PC-3 (cell line): ENCODE measurements around the gene SARNP. TPM values are rescaled to one million over a fixed set of nuclear protein-coding genes. Genes with fewer than 3 reads are reported as not detected.

Source experiments
- ATAC-seq: fragments of 200-7000 bp; cut with Tn5 transposase; 2 replicates; pipeline ENCODE4 v1.9.1; 2020; ENCODE audit warnings: mild to moderate bottlenecking, moderate library complexity
- BruUV-seq: library from RNA; stranded (reverse); fragments of 400-500 nt; replicated peaks from 2 replicates; lab custom pipeline; 2021; lab: Mats Ljungman, UMichigan
- CTCF ChIA-PET: fragments of 300-600 bp; sonication (Branson Sonifier 250); formaldehyde crosslinking; loops from one replicate; lab custom pipeline; 2022; ENCODE audit warnings: antibody characterized with exemption; lab: Charles Lee
- POLR2A ChIA-PET: fragments of 300-600 bp; sonication (Branson Sonifier 250); formaldehyde crosslinking; loops from one replicate; lab custom pipeline; 2022; ENCODE audit warnings: antibody characterized with exemption; ENCODE audit not compliant: unreplicated experiment; lab: Charles Lee
- DNase-seq: peaks from one replicate; pipeline ENCODE4 v3.0.0-alpha.2; 2015
- H2AFZ ChIP-seq: fragments of 300-600 bp; sonication (generic); 2 replicates; pipeline ENCODE4 v1.6.0; 2016; ENCODE audit warnings: antibody characterized with exemption, low read length
- H3F3A ChIP-seq: fragments of 300-600 bp; sonication (generic); one replicate; pipeline ENCODE4 v1.6.0; 2017; ENCODE audit warnings: antibody characterized with exemption, low read length, control low read depth, mild to moderate bottlenecking; ENCODE audit not compliant: unreplicated experiment
- H3K27ac ChIP-seq: fragments of 300-600 bp; sonication (generic); 2 replicates; pipeline ENCODE4 v1.5.1; 2016; ENCODE audit warnings: mild to moderate bottlenecking, low read length
- H3K27me3 ChIP-seq: fragments of 300-600 bp; sonication (generic); 2 replicates; pipeline ENCODE4 v1.6.1; 2016; ENCODE audit warnings: low read length, mixed read lengths
- H3K36me3 ChIP-seq: fragments of 300-600 bp; sonication (generic); 2 replicates; pipeline ENCODE4 v1.6.1; 2016; ENCODE audit warnings: low read depth, mixed run types, low read length, mixed read lengths
- H3K4me1 ChIP-seq: fragments of 300-600 bp; sonication (generic); 2 replicates; pipeline ENCODE4 v1.5.1; 2016; ENCODE audit warnings: low read length; ENCODE audit not compliant: insufficient read depth
- H3K4me2 ChIP-seq: fragments of 300-600 bp; sonication (generic); 2 replicates; pipeline ENCODE4 v1.6.0; 2016; ENCODE audit warnings: low read length
- H3K4me3 ChIP-seq: fragments of 300-600 bp; sonication (generic); 2 replicates; pipeline ENCODE4 v1.5.1; 2016; ENCODE audit warnings: mild to moderate bottlenecking, low read length, mixed read lengths
- H3K79me2 ChIP-seq: fragments of 300-600 bp; sonication (generic); 2 replicates; pipeline ENCODE4 v1.6.1; 2017; ENCODE audit warnings: low read length, mixed read lengths
- H3K9ac ChIP-seq: fragments of 300-600 bp; sonication (generic); 2 replicates; pipeline ENCODE4 v1.6.0; 2016; ENCODE audit warnings: mild to moderate bottlenecking, low read length
- H3K9me2 ChIP-seq: fragments of 300-600 bp; sonication (generic); replicated peaks from 2 replicates; pipeline ENCODE4 v1.6.1; 2016; ENCODE audit warnings: mixed run types, low read length, mixed read lengths
- H3K9me3 ChIP-seq: fragments of 300-600 bp; sonication (generic); 2 replicates; pipeline ENCODE4 v1.6.1; 2016; ENCODE audit warnings: low read length, mixed read lengths
- H4K20me1 ChIP-seq: fragments of 300-600 bp; sonication (generic); 2 replicates; pipeline ENCODE4 v1.6.1; 2016; ENCODE audit warnings: low read length, mixed read lengths
- CTCF ChIP-seq: fragments of 300-600 bp; sonication (generic); conservative IDR thresholded peaks from 2 replicates; pipeline ENCODE4 v1.5.1; 2017; ENCODE audit warnings: antibody characterized with exemption, low read depth, mild to moderate bottlenecking, low read length
- EZH2 ChIP-seq: fragments of 300-600 bp; sonication (generic); IDR thresholded peaks from one replicate; pipeline ENCODE4 v1.6.1; 2017; ENCODE audit warnings: antibody characterized with exemption, mild to moderate bottlenecking, low read length; ENCODE audit not compliant: unreplicated experiment
- EZH2phosphoT487 ChIP-seq: fragments of 300-600 bp; sonication (generic); IDR thresholded peaks from 2 replicates; pipeline ENCODE4 v1.6.1; 2018; ENCODE audit warnings: mild to moderate bottlenecking, antibody characterized with exemption, low read length, borderline replicate concordance
- intact Hi-C: fragments of 100-400 bp; cut with micrococcal nuclease; formaldehyde crosslinking; loops from 2 replicates; pipeline ENCODE4 v1.9.0; 2023
- total RNA-seq: library from RNA; depleted of rRNA; stranded (reverse); fragments of >200 nt; gene quantifications from 2 replicates; pipeline ENCODE4 v1.2.3, GENCODE V29; 2014

The SARNP gene
- total RNA-seq, 1 experiment from 2014 or later = 103 TPM

- H3K79me2 ChIP-seq = no peaks in the 10 kb centered on the region
- H3K4me2 ChIP-seq = no peak overlapping the region
- H3K9me2 ChIP-seq = no peaks in the 10 kb centered on the region
- H3F3A ChIP-seq = no peaks in the 10 kb centered on the region
- peaks cover 76% of the 10 kb centered on the region for H3K36me3 ChIP-seq
- no peak for DNase-seq
- no peaks in the 10 kb centered on the region for H3K27me3 ChIP-seq
- no TSS peak for BruUV-seq
- no peak overlapping the region for H3K9ac ChIP-seq
- H3K4me3 ChIP-seq = no peak overlapping the region
- TF ChIP-seq EZH2phosphoT487 (no peak), CTCF (no peak), EZH2 (no peak)
- no peak for ATAC-seq
- ChIA-PET CTCF (interaction anchor here (0.6 to 0.8 kb wide), 2 partner anchors 59 to 68 kb away, joined by 3 to 8 read pairs; no protein-coding TSS in a partner anchor), POLR2A (no interaction called here)
- no peaks in the 10 kb centered on the region for H4K20me1 ChIP-seq
- intact Hi-C loops = loop anchor here (1.0 kb wide), 1 partner anchor 58 kb away; no protein-coding TSS in a partner anchor
- H3K4me1 ChIP-seq = no peaks in the 10 kb centered on the region
- no peak overlapping the region for H3K27ac ChIP-seq
- no peak overlapping the region for H2AFZ ChIP-seq
- H3K9me3 ChIP-seq = no peaks in the 10 kb centered on the region
Observed at GRCh38 chr12:55797550-55797949, 20.0 kb downstream of the SARNP start.

- no peaks in the 10 kb centered on the region for H4K20me1 ChIP-seq
- intact Hi-C loops = loop anchor here (1.0 kb wide), 1 partner anchor 58 kb away; no protein-coding TSS in a partner anchor
- no peak overlapping the region for H3K27ac ChIP-seq
- H3K4me2 ChIP-seq = no peak overlapping the region
- peaks cover 76% of the 10 kb centered on the region for H3K36me3 ChIP-seq
- ATAC-seq = no peak
- no TSS peak for BruUV-seq
- CTCF ChIA-PET = interaction anchor here (0.6 to 0.8 kb wide), 2 partner anchors 58 to 67 kb away, joined by 3 to 8 read pairs; no protein-coding TSS in a partner anchor
- H3K9me2 ChIP-seq = no peaks in the 10 kb centered on the region
- no peaks in the 10 kb centered on the region for H3F3A ChIP-seq
- no peak overlapping the region for H3K9ac ChIP-seq
- DNase-seq = peak; percentile 47
- POLR2A ChIA-PET = no interaction called here
- no peak overlapping the region for H2AFZ ChIP-seq
- H3K4me3 ChIP-seq = no peak overlapping the region
- H3K79me2 ChIP-seq = no peaks in the 10 kb centered on the region
- TF ChIP-seq EZH2 (no peak), CTCF (peak; percentile 68), EZH2phosphoT487 (no peak)
- no peaks in the 10 kb centered on the region for H3K9me3 ChIP-seq
- H3K4me1 ChIP-seq = no peaks in the 10 kb centered on the region
- H3K27me3 ChIP-seq = no peaks in the 10 kb centered on the region
Observed at GRCh38 chr12:55797068-55797467, 20.5 kb downstream of the SARNP start.

GRCh38 chr12:55795950-55796349 is 21.6 kb downstream of the SARNP start:
- Histone ChIP-seq H3F3A (no peaks in the 10 kb centered on the region), H3K4me2 (no peak overlapping the region), H3K9me2 (no peaks in the 10 kb centered on the region), H3K27me3 (no peaks in the 10 kb centered on the region), H3K79me2 (no peaks in the 10 kb centered on the region), H4K20me1 (no peaks in the 10 kb centered on the region), H3K27ac (no peak overlapping the region), H3K9me3 (no peaks in the 10 kb centered on the region), H2AFZ (no peak overlapping the region), H3K4me1 (no peaks in the 10 kb centered on the region), H3K4me3 (no peak overlapping the region), H3K36me3 (peaks cover 69% of the 10 kb centered on the region), H3K9ac (no peak overlapping the region)
- TF ChIP-seq CTCF = no peak
- no peak for TF ChIP-seq EZH2
- TF ChIP-seq EZH2phosphoT487 = no peak
- BruUV-seq = no TSS peak
- intact Hi-C loops = no loop called here
- DNase-seq (no peak), ATAC-seq (no peak)
- CTCF ChIA-PET = no interaction called here
- POLR2A ChIA-PET = no interaction called here
